ENCODE measurements around the gene CDIP1. TPM values are rescaled to one million over a fixed set of nuclear protein-coding genes. Genes with fewer than 3 reads are reported as not detected.

CDIP1 gene
- total RNA-seq, result 16.5 and 18.2 TPM in 2 replicates

DNA sequence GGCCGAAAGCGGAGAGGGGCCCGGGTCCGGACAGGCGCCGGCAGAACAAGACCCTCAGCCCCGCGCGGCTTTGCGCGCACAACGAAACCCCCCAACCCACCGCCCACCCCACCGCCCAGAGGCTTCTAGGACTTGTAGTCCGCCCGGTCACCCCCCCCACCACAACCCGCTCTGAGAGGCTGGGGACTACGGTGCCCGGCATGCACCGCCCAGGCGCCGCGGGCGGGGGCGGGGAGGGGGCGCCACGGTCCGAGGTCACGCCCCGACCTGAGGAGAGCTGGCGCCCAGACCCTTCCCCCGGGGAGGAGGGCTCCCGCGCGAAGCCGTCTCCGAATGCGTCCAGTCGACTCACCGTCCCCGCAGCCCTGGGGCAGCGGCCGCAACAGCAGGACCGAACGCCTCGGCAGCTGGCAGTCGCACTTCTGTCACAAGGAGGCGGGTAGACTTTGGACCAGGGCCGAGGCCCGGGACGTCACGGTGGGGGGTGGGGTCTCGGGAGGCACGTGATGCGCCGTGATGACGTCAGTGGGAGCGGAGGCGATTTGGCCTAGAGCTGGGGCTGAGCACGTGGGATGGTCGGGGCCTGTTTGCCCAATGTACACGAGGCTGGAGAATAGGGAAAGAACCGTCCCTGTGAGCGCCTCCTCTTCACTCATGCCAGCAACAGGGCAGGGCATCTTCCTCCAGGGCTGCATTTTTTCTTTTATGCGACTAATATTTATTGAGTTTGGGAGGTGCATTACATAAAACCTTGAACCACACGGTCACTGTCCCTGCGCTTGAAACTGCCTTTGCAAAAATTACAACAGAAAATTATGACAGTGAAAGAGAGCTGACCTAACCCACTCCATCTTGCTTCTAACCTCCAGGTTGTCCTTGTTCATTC lies at the start of gene CDIP1:
Gene CDIP1, minus strand, starts transcription at position 424 of the 886 bp plus-strand sequence. CDS start 24,643 bp downstream, outside the sequence.

DNA sequence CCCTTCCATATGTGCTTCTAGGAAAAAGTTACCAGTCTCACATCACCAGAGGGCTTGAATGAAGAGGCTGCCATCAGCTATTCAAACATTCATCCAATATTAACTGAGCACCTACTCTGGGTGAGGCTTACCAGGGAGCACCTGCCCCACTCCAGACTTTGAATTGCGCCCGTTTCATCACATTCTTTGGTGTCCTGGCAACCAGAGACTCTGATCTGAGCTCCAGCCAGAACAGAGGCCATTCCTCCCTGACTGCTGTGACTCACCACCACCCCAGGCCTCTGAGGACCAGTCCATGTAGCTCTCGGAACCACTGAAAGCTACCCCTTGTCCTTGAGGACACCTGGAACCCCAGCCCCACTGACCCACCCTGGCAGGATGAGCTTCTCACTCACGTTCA lies 17.5 kb upstream of the CDIP1 start, which contains the start of gene C16orf96:
Gene C16orf96, plus strand, starts transcription at position 229 of the 400 bp plus-strand sequence. Its CDS starts 150 bp downstream, at position 379.

DNA sequence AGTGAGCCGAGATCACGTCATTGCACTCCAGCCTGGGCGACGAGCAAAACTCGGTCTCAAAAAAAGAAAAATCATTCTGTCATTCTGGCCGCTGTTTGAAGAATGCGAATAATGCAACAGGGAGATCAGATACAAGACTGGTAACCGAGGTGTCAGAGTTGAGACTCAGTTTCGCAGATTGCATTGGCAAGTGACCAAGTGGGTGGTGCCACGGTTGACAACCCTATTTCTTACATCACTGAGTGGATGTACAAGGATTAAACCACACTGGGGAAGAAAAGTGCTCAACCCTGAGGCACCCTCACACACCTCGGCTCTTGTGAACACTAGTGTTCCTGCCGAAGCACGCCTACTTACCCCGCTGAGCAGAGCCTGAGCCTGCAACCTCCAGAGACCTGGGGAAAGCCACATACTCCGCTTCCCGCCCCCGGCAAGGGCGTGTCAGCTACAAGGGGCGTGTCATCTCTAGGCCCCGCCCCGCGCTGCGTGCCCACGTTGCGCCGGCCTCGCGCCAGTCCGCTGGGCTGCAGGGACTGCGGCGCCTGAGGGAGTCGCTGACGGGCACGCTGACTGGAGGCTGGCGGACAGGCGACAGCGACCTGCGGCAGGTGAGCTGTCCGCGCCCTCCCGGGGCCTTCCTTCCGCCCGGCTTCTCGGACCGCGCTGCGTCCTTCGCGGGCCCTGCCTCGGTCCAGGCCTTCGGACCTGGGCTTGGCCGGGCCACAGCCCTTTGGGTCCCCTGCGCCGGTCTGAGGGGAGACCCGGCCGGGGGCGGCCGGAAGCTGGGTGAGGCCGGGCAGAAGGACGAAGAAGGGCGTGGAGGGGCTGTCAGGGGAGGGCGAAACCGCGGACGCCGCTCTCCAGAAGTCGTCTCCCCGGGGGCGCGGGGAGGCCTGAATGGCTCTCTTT lies 62.4 kb downstream of the CDIP1 start, which contains the start of gene HMOX2:
Gene HMOX2, plus strand, starts transcription at position 519 of the 909 bp plus-strand sequence. CDS start 29,127 bp downstream, outside the sequence.

DNA sequence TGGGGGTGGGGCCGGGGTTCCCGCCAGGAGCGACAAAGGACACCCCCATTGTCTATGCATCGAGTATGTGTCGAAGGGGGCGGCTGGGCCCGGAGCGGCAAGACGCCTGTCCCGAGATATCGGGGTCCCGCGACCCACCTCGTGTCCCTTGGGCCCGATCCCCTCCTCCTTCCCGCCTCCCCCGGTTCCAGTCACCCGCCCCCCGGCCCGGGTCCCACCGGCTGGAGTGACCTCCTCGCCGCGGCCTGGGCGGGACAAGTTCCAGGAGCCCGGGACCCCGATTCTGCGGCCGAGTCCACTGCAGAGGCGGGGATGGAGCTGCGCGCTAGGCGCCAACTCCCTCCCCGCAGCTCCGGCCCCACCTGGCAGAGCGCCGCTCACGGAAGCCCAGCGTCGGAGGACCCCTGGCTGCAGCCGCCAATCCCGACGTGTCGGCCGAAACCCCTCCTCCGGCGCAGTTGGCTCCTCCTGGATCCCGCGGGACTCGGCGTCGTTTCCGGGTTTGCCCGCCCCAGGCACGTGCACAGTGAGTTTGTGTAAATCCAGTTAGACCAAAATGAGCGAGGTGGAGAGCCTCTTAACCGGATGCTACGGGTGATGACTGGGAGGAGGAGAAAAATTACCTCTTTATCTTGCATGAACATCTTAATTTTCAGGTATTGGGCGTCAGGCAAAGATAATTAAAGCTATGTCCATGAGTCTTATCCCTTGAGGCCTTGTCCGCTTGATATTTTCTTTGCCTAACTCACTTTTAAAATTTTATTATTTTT lies 64.2 kb downstream of the CDIP1 start, which contains the start of gene NMRAL1:
Gene NMRAL1, minus strand, starts transcription at position 434 of the 770 bp plus-strand sequence. CDS start 493 bp downstream, outside the sequence.

Other genes starting within 250 kb of the CDIP1 start
- gene GLIS2, start 222.7 kb downstream of the CDIP1 start, total RNA-seq, result 14.1 and 21.4 TPM in 2 replicates
- 31.7 and 44.6 TPM in 2 replicates for gene PAM16, start 187.5 kb downstream of the CDIP1 start, total RNA-seq
- 214 and 253 TPM in 2 replicates for gene VASN, start 166.9 kb downstream of the CDIP1 start, total RNA-seq
- 8.2 and 18.6 TPM in 2 replicates for gene CORO7, start 122.2 kb downstream of the CDIP1 start, total RNA-seq
- 26.0 and 32.7 TPM in 2 replicates for gene DNAJA3, start 112.9 kb downstream of the CDIP1 start, total RNA-seq
- 54.6 and 55.6 TPM in 2 replicates for gene NMRAL1, start 64.1 kb downstream of the CDIP1 start, total RNA-seq
- 39.6 and 52.2 TPM in 2 replicates for gene HMOX2, start 62.4 kb downstream of the CDIP1 start, total RNA-seq
- gene C16orf96, start 17.6 kb upstream of the CDIP1 start, total RNA-seq, result 0.09 TPM in 1 of 2 replicates, not detected in the other
- 14.2 and 15.4 TPM in 2 replicates for gene UBALD1, start 76.1 kb upstream of the CDIP1 start, total RNA-seq
- 23.9 and 31.6 TPM in 2 replicates for gene MGRN1, start 86.1 kb upstream of the CDIP1 start, total RNA-seq
- gene NUDT16L1, start 154.8 kb upstream of the CDIP1 start, total RNA-seq, result 22.4 and 24.9 TPM in 2 replicates
- gene ANKS3, start 195.5 kb upstream of the CDIP1 start, total RNA-seq, result 10.4 and 16.0 TPM in 2 replicates
- 0.09 and 5.1 TPM in 2 replicates for gene DNAAF8, start 195.8 kb upstream of the CDIP1 start, total RNA-seq
- 6.0 and 9.5 TPM in 2 replicates for gene ZNF500, start 228.4 kb upstream of the CDIP1 start, total RNA-seq
- gene SEPTIN12, start 249.6 kb upstream of the CDIP1 start, total RNA-seq, result not detected in 2 replicates

Data from pericardium fibroblast (primary cell).